IPS DF 4.7 (cell line): ENCODE data around the gene CXorf38.
A peak's percentile ranks its signal among the peaks of the same experiment; 100 is the strongest.
"Not testable (repeated sequence)": the region's sequence is repeated elsewhere in the genome, so short reads cannot be mapped to it uniquely, and the experiment has no call there.

ENCODE experiments used
- DNase-seq: peaks from one replicate; pipeline ENCODE4 v3.0.0-alpha.2; 2013; ENCODE audit warnings: low spot score; ENCODE audit errors: extremely low read depth

Gene CXorf38

GRCh38 chrX:40628506-40628905, 18.9 kb downstream of the CXorf38 start:
- no peak for DNase-seq

GRCh38 chrX:40625294-40625693, 22.1 kb downstream of the CXorf38 start:
- no peak for DNase-seq

GRCh38 chrX:40623665-40624064, 23.7 kb downstream of the CXorf38 start:
- DNase-seq, result no peak

- DNase-seq, result no peak
Measured at GRCh38 chrX:40623139-40623536, 24.2 kb downstream of the CXorf38 start, which contains the start of gene MPC1L. MPC1L (plus strand) TSS chrX:40623428; CDS start chrX:40623566, 138 bp downstream.

- DNase-seq, result no peak
Measured at GRCh38 chrX:40622479-40623138, 24.8 kb downstream of the CXorf38 start.

GRCh38 chrX:40617566-40617965, 29.8 kb downstream of the CXorf38 start:
- no peak for DNase-seq

- DNase-seq, result no peak
Measured at GRCh38 chrX:40615976-40616375, 31.4 kb downstream of the CXorf38 start.

GRCh38 chrX:40612511-40612910, 34.9 kb downstream of the CXorf38 start:
- no peak for DNase-seq

GRCh38 chrX:40607381-40607780, 40.0 kb downstream of the CXorf38 start:
- no peak for DNase-seq

GRCh38 chrX:40603446-40603845, 43.9 kb downstream of the CXorf38 start:
- no peak for DNase-seq

GRCh38 chrX:40589616-40590321, 57.6 kb downstream of the CXorf38 start:
- not testable (repeated sequence) for DNase-seq

GRCh38 chrX:40587623-40588022, 59.7 kb downstream of the CXorf38 start:
- DNase-seq, result not testable (repeated sequence)

- no peak for DNase-seq
Measured at GRCh38 chrX:40582811-40583210, 64.5 kb downstream of the CXorf38 start.

GRCh38 chrX:40582178-40582577, 65.2 kb downstream of the CXorf38 start:
- not testable (repeated sequence) for DNase-seq

GRCh38 chrX:40581336-40581920, 65.9 kb downstream of the CXorf38 start:
- DNase-seq, result no peak

- peak; percentile 76 for DNase-seq
Measured at GRCh38 chrX:40580537-40581335, 66.6 kb downstream of the CXorf38 start, which contains the start of gene ATP6AP2. ATP6AP2 (plus strand) TSS chrX:40580970; CDS start chrX:40581066, 96 bp downstream.

- DNase-seq, result no peak
Measured at GRCh38 chrX:40579900-40580536, 67.3 kb downstream of the CXorf38 start.

GRCh38 chrX:40579141-40579540, 68.2 kb downstream of the CXorf38 start:
- DNase-seq, result no peak

GRCh38 chrX:40578039-40578695, 69.2 kb downstream of the CXorf38 start:
- DNase-seq, result no peak
